Fibroblast of peridontal ligament (primary cell): Measurements from ENCODE around the gene C5AR2.
"Not testable (repeated sequence)": the region's sequence is repeated elsewhere in the genome, so short reads cannot be mapped to it uniquely, and the experiment has no call there.

Experiments
- DNase-seq: peaks from one replicate; pipeline ENCODE4 v3.0.0-alpha.2; 2010; ENCODE audit errors: extremely low read depth

Gene C5AR2

DNA sequence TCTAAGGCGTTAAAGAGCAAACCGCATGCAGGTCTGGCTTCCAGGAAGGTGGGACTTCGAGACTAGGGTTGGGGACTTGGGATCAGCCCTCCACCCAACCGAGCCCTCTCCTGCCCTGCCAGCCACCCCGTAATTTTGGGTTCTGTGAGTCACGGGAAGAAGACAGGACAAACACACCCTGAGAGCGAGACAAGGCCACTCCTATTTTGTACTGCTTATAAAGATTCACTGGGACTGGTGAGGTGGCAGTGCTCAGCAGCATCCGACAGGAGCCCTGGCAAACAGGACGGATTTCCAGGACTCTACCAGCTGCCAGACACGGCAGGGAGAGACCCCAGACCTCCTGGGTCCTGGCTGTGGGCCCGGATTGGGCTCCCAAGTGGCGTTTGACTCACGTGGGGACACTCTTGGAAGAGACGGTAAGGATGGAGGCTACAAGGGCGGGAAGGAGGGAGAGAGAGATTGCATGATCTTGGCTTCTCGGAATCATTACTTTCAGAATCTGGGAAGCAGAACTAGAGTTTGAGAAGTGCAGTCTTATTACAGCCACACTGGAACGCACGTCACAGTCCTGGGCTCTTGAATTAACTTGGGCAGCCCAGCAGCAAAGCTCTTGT, at the start of gene C5AR2:
C5AR2 (plus strand) TSS at position 245 of the 617 bp plus-strand sequence. CDS start 8,625 bp downstream, outside the sequence.
- DNase-seq: peak; percentile 72

DNA sequence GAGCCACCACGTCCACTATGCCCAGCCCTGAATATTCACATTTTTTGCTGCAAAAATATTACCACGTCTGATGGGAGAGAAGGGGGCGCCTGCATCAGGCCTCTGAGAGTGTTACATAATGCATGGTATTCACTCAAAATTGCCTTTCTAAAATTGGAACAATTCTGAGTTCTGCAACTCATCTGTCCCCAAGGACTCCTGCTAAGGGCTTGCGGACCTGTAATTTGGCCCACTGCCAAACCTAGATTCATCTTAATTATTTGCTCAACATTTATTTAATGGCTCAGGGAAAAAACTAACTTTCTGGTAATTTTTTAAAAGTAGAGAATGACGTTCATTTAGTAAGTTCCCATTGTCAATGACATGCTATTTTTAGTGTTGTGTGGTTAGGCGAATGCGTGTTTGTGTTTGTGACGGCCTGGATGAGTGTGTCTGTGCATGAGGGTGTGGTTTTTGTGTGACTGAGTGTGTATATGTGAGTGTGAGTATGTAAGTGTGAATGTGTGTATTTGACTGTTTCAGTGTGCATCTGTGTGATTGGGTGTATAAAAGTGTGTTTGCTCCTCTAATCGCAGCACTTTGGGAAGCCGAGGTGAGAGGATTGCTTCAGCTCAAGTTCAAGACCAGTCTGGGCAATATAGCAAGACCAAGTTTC, 48.4 kb upstream of the C5AR2 start:
- DNase-seq: peak; percentile 13

DNA sequence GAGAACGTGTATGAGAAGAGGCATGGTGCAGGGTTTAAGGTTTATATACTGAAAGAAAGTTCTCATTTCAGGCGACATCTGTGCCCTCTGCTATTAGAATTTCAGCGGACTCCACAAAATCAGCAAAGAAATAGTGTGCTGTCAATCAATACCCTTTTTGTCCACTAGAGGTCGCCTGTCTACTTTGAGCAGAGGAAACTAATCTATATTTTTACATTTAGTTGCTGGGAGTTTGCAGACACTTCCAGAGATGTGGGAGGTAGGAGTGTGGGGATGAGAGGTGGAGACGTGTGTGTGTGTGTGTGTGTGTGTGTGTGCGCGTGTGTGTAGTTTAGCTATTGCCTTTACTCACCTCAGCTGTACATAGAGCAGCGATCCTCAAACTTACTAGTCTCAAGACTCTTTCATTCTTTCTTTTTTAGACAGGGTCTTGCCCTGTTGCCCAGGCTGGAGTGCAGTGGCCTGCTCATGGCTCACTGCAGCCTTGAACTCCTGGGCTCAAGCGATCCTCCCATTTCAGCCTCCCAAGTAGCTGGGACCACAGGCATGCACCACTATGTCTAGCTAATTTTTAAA, 47.6 kb upstream of the C5AR2 start:
- peak; percentile 80 for DNase-seq

DNA sequence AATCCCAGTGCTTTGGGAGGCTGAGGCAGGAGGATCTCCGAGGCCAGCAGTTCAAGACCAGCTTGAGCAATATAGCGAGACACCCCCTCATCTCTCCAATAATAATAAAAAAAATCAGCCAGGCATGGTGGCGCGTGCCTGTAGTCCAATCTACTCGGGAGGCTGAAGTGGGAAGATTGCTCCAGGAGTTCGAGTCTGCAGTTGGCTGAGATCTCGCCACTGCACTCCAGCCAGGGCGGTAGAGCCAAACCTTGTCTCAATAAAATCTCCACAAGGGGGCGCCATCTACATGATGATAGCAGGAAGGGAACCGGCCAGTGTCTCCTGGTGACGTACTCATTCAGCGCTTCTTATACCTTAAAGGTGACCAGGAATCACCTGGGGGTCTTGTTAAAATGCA, 35.9 kb upstream of the C5AR2 start:
- peak; percentile 81 for DNase-seq

DNA sequence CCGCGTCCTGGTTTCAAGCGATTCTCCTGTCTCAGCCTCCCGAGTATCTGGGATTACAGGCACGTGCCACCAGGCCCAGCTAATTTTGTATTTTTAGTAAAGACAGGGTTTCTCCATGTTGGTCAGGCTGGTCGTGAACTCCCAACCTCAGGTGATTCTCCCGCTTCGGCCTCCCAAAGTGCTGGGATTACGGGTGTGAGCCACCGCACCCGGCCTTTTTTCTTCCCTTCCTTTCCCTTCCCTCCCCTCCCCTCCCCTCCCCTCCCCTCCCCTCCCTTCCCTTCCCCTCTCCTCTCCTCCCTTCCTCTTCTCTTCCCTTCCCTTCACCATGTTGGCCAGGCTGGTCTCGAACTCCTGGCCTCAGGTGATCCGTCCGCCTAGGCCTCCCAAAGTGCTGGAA, 31.1 kb upstream of the C5AR2 start:
- DNase-seq: not testable (repeated sequence)

DNA sequence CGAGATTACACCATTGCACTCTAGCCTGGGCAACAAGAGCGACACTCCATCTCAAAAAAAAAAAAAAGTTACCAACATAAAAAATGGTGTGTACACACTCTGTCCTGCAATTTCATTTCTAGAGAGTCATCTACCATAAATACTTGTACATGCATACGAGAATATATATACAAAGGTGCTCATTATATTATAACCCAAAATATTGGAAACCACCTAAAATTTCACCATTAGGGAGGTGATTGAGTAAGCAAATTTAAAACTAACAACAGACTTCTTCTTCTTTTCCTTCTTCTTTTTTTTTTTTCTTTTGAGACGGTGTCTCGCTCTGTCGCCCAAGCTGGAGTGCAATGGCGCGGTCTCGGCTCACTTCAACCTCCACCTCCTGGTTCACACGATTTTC, 29.7 kb upstream of the C5AR2 start:
- no peak for DNase-seq

DNA sequence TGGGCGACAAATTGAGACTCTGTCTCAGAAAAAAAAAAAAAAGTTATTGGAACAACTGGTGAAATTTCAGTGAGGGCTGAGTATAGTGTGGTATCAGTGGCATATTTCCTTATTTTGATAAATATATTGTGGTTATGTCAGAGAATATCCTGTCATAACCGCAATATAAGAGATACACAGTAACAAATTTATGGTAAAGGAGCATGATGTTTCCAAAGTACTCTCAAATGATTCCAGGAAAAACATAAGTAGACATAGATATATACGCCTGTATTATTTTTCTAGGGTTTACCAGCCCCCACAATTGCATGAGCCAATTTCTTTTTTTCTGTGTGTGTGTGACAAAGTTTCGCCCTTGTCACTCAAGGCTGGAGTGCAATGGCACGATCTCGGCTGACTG, 28.0 kb upstream of the C5AR2 start:
- no peak for DNase-seq

DNA sequence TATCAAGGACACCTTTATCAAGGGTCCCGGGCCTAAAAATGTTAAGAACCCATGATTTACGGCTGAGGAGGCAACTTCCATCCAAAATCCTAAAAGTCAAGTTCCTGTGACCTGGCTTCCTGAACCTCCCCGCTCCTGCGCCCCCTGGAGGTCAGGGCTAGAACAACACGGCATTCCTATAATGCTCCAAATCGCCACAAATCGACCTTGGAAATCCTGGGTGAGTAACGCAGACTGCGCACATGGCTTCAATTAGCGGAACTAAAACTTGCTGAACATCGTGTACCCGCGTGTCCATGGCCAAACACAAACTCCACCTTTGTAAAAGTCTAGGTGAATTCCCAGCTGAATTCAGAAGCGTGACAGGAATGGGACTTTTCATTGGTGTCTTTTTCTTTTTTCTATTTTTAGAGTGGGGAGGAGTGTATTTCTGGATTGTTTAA, 26.6 kb upstream of the C5AR2 start:
- peak; percentile 96 for DNase-seq

DNA sequence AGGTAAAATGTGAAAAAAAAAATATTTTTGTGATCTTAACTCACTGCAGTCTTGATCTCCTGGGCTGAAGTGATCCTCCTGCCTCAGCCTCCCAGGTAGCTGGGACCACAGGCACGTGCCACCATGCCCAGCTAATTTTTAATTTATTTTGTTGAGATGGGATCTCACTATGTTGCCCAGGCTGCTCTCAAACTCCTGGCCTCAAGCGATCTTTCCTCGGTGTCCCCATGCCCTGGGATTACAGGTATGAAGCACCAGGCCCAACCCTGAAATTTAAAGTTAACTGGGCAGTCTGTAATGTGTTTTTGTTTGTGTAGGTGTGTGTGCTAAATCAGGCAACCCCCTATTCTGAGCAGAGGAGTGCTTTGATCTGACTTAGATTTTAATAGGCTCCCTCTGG, 25.7 kb upstream of the C5AR2 start:
- DNase-seq: no peak

DNA sequence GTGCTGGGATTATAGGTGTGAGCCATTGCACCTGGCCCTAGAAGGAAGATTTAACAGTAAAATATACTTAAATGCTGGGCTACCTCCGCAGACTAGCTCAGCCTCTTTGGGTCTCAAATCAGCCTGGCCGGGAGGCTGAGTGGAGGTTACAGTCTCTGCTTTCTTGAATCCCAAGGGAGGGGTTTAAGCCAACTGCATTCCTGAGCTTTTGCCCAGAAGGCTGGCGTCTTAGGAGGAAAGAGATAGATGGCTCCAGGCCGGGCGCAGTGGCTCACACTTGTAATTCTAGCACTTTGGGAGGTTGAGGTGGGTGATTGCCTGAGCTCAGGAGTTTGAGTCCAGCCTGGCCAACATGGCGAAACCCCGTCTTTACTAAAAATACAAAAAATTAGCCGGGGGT, 22.9 kb upstream of the C5AR2 start:
- peak; percentile 76 for DNase-seq

DNA sequence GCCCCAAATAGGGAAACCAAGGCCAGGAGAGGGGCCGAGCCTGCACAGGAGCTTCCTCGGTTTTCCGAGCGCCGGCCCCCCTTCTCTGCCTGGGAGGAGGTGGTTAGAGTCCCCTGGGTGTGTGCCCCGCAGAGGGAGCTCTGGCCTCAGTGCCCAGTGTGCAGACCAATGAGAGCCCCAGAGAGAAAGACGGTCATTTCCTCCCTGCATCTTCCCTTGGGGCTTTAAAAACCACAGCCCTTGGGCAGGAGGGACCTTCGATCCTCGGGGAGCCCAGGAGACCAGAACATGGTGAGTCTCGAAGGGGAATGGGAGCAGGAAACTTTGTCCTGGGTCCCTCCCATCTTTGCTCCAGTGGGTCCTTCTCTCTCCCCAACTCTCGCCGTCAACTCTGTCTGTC, 22.4 kb upstream of the C5AR2 start, which contains the start of gene C5AR1:
C5AR1 (plus strand) TSS at position 254 of the 400 bp plus-strand sequence; CDS start at position 289, 35 bp downstream.
- DNase-seq: no peak

DNA sequence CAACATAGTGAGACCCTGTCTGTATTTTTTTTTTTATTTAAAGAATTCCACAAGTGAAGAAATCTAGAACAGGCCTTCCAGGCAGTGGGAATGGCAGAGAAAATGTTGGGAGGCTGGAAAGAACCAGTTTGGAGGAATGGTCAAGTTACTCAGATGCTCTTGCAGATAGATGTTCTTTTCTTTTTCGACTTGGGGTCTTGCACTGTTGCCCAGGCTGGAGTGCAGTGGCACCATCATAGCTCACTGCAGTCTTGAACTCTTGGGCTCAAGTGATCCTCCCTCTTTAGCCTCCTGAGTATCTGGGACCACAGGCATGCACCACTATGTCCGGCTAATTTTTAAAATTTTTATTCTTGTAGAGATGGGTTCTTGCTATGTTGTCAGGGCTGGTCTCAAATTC, 21.7 kb upstream of the C5AR2 start:
- DNase-seq: no peak

DNA sequence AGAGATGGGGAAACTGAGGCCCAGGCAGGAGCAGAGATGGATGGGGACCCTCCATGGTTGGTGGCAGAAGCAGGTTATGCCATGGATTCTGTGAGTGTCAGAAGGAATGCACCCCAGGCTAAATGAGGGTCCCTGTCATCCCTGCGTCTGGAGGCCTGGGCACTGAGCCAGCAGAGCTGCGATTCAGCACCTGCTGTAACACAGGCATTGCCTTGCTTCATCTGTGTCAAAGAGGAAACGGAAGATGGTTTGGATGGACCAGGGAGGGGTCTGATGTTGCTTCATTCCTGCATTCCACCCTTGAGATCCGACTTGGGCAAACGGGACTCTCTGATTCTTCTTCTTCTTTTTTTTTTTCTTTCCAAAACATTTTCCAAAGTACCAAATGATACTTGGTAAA, 21.2 kb upstream of the C5AR2 start:
- DNase-seq: no peak

DNA sequence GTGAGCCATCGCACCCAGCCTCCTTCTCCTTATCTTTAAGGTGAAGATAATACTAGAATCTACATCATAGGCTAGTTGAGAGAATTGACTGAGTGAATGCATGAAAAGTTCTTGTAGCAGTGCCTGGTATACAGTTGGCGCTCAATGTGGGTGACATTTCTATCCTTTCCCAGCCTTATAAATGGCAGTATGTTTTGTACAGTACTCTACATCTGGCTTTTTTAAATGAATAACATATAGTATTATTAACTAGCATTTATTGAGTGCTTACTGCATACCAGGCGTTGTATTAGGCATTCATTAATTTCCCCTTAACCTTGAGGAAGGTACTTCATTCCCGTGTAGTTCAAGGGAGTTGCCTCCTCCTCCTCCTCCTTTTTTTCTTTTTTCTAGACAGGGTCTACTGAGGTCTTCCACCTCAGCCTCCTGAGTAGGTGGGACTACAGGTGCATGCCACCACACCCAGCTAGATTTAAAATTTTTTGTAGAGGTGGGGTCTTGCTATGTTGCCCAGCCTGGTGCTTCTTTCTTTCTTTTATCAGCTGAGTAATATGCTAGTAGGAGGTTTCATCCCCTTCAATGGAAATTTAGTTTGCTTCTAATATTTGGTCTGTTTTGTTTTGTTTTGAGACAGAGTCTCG, 19.5 kb upstream of the C5AR2 start:
- no peak for DNase-seq

DNA sequence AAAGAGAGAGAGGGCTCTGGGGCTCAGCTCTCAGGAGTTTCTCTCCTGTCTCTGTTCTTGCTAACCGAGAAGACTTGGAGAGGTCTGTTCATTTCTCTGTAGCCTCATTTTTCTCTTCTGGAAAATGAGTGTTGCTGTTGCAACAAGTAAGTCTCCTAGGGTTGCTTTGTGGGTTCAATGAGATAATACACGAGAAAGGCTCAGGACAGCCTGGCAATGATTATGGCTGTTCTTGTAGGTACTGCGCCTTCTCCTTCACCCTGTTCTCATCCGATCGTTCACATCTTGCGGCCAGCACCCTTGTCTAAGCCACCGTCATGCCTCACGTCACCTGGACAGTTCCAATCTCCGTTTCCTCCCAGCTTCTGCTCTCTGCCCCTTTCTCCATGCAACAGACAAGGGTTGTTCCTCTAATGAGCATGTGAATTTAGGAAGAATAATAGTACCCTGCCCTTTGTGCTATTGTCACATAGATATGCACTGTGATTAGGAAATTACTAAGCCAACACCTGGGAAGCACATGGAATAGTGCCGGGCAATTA, 18.1 kb upstream of the C5AR2 start:
- DNase-seq: no peak

DNA sequence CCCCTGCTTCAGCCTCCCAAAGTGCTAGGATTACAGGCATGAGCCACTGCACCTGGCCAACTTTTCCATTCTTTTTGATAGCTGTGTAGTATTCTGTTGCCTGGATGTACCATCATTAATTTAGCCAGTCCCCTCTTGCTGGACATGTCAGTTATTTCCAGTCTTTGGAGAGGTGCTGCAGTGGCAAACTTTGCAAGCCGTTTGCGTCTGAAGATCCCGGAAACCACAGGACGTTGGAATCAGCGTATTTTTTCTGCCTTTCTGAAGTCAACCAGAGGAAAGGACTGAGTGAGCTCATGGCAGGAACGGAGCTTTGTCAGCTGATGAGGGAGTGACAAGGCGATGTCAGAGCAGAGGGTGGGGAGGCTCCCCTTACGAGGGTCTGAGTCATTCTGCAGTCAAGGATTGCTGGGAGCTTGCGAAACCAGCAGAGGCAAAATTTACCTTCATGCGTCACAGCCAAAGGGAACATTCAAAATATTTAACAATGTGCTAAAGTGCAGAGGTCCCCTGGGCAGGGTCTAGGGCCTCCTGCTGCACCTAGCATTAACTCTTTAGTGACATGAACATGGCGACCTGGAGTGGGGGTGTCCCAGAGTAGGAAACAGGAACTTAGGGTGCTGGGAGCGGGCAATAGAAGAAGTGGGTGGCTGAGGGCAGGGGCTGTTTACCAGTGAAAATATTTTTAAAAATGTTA, 16.7 kb upstream of the C5AR2 start:
- DNase-seq: peak; percentile 96

DNA sequence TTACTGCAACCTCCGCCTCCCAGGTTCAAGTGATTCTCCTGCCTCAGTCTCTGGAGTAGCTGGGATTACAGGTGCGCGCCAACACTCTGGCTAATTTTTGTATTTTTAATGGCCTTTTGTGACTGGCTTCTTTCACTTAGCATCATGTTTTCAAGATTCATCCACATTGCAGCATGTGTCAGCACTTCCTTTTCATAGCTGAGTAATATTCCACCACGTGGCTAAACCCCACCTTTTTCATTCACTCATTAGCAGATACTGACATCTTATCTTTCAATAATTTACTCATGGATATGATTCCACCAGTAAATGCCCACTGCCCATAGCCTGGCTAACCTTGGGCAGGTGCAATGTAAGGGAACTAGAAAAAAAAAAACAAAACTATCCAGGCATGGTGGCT, 15.5 kb upstream of the C5AR2 start:
- no peak for DNase-seq

DNA sequence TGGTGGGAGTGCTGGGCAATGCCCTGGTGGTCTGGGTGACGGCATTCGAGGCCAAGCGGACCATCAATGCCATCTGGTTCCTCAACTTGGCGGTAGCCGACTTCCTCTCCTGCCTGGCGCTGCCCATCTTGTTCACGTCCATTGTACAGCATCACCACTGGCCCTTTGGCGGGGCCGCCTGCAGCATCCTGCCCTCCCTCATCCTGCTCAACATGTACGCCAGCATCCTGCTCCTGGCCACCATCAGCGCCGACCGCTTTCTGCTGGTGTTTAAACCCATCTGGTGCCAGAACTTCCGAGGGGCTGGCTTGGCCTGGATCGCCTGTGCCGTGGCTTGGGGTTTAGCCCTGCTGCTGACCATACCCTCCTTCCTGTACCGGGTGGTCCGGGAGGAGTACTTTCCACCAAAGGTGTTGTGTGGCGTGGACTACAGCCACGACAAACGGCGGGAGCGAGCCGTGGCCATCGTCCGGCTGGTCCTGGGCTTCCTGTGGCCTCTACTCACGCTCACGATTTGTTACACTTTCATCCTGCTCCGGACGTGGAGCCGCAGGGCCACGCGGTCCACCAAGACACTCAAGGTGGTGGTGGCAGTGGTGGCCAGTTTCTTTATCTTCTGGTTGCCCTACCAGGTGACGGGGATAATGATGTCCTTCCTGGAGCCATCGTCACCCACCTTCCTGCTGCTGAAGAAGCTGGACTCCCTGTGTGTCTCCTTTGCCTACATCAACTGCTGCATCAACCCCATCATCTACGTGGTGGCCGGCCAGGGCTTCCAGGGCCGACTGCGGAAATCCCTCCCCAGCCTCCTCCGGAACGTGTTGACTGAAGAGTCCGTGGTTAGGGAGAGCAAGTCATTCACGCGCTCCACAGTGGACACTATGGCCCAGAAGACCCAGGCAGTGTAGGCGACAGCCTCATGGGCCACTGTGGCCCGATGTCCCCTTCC, 11.8 kb upstream of the C5AR2 start:
- no peak for DNase-seq

DNA sequence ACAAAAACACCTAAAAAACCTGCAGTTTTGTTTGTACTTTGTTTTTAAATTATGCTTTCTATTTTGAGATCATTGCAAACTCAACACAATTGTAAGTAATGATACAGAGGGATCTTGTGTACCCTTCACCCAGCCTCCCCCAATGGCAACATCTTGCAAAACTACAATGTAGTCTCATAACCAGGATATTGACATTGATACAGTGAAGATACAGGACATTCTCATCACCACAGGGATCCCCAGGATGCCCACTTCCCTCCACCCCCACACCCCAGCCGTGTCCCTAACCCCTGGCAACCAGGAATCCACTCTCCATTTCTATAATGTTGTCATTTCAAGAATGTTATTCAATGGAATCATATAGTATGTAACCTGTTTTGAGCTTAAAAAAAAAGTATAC, 10.3 kb upstream of the C5AR2 start:
- DNase-seq: no peak

DNA sequence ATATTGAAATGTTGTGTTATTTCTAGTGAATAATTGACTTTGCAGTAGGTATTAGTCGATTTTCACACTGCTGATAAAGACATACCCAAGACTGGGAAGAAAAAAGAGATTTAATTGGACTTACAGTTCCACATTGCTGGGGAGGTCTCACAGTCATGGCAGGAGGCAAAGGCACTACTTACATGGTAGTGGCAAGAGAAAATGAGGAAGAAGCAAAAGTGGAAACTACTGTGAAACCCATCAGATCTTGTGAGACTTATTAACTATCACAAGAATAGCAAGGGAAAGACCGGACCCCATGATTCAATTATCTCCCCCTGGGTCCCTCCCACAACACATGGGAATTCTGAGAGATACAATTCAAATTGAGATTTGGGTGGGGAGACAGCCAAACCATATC, 9.9 kb upstream of the C5AR2 start:
- no peak for DNase-seq

DNA sequence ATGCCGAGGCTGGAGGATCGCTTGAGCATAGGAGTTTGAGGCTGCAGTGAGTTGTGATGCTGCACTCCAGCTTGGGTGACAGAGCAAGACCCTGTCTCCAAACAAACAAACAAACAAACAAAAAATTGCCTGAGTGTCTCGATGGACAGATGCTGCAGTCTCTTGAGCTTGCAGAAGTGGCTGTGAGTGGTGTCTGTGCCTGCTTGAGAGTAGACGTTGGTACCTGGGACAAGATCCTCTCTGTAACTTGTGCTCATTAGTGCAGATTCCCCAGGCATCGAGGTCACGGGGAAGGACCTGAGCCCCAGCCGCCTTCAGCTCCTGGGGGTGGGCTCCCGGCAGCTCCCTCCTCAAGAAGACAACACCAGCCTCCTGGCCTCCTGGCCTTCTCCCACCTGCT, 8.6 kb upstream of the C5AR2 start:
- no peak for DNase-seq
